HEK293 (cell line): ENCODE measurements around the gene CHD5.

ENCODE experiments used
- BCL11A ChIP-seq: fragments of 450-650 bp; formaldehyde crosslinking; IDR thresholded peaks from 2 replicates; pipeline ENCODE4 v1.5.1; 2016; ENCODE audit warnings: low read depth, missing biosample characterization, missing genetic modification characterization
- KLF8 ChIP-seq: fragments of 450-650 bp; formaldehyde crosslinking; IDR thresholded peaks from 2 replicates; pipeline ENCODE4 v1.5.1; 2016; ENCODE audit warnings: missing biosample characterization, missing genetic modification characterization
- TCF7L2 ChIP-seq: IDR thresholded peaks from 2 replicates; pipeline ENCODE4 v1.6.1; 2011; ENCODE audit warnings: low read depth, mild to moderate bottlenecking, inconsistent platforms, low read length, moderate library complexity, borderline replicate concordance
- YY2 ChIP-seq: fragments of 450-650 bp; formaldehyde crosslinking; IDR thresholded peaks from 2 replicates; pipeline ENCODE4 v1.5.1; 2016; ENCODE audit warnings: missing biosample characterization, missing genetic modification characterization
- ZNF148 ChIP-seq: fragments of 450-650 bp; formaldehyde crosslinking; IDR thresholded peaks from 2 replicates; pipeline ENCODE4 v1.5.0; 2017; ENCODE audit warnings: missing biosample characterization, missing genetic modification characterization, borderline replicate concordance
- ZNF658 ChIP-seq: fragments of 450-650 bp; formaldehyde crosslinking; IDR thresholded peaks from 2 replicates; pipeline ENCODE4; 2016; ENCODE audit warnings: missing biosample characterization, missing genetic modification characterization
- TF ChIP-seq, protein P1 (sequence below): fragments of 450-650 bp; formaldehyde crosslinking; optimal IDR thresholded peaks from 2 replicates; pipeline ENCODE3; 2016; ENCODE audit warnings: missing biosample characterization, mild to moderate bottlenecking, missing genetic modification characterization
- TF ChIP-seq, protein P2 (sequence below): fragments of 450-650 bp; formaldehyde crosslinking; IDR thresholded peaks from 2 replicates; pipeline ENCODE4 v1.5.1; 2016; ENCODE audit warnings: missing biosample characterization, missing genetic modification characterization

DNA sequence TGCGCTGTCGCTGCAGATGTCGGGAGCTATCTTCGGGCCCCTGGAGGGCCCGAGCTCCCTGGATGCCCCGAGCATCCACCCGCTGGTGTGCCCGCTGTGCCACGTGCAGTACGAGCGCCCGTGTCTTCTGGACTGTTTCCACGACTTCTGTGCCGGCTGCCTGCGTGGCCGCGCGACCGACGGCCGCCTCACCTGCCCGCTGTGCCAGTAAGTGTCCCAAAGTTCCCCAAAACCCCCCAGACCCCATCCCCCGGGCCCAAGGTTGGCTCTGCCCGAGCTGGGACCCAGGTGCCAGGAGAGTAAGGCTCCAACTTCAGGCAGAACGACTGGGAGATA is 26.4 kb upstream of the CHD5 start:
- TF ChIP-seq, protein P1, sequence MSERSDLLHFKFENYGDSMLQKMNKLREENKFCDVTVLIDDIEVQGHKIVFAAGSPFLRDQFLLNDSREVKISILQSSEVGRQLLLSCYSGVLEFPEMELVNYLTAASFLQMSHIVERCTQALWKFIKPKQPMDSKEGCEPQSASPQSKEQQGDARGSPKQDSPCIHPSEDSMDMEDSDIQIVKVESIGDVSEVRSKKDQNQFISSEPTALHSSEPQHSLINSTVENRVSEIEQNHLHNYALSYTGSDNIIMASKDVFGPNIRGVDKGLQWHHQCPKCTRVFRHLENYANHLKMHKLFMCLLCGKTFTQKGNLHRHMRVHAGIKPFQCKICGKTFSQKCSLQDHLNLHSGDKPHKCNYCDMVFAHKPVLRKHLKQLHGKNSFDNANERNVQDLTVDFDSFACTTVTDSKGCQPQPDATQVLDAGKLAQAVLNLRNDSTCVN (tag by site-specific recombination), result no peak
- TF ChIP-seq ZNF148 (tag by site-specific recombination) (no peak), BCL11A (tag by site-specific recombination) (no peak), YY2 (tag by site-specific recombination) (no peak), ZNF658 (no peak), KLF8 (no peak), TCF7L2 (no peak)
- TF ChIP-seq, protein P2, sequence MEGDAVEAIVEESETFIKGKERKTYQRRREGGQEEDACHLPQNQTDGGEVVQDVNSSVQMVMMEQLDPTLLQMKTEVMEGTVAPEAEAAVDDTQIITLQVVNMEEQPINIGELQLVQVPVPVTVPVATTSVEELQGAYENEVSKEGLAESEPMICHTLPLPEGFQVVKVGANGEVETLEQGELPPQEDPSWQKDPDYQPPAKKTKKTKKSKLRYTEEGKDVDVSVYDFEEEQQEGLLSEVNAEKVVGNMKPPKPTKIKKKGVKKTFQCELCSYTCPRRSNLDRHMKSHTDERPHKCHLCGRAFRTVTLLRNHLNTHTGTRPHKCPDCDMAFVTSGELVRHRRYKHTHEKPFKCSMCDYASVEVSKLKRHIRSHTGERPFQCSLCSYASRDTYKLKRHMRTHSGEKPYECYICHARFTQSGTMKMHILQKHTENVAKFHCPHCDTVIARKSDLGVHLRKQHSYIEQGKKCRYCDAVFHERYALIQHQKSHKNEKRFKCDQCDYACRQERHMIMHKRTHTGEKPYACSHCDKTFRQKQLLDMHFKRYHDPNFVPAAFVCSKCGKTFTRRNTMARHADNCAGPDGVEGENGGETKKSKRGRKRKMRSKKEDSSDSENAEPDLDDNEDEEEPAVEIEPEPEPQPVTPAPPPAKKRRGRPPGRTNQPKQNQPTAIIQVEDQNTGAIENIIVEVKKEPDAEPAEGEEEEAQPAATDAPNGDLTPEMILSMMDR (tag by site-specific recombination), result no peak
